Mesodermal cell (in vitro differentiated cells): ENCODE data around the gene PCDHGC3.

ENCODE experiments used
- H3K27ac ChIP-seq: 2 replicates; pipeline ENCODE4 v1.7.0; 2013; ENCODE audit warnings: mild to moderate bottlenecking, low read depth, low read length, moderate library complexity; ENCODE audit not compliant: severe bottlenecking
- H3K36me3 ChIP-seq: 2 replicates; pipeline ENCODE4 v1.7.1; 2013; ENCODE audit warnings: mild to moderate bottlenecking, low read length, moderate library complexity; ENCODE audit not compliant: control insufficient read depth, insufficient read depth
- H3K4me1 ChIP-seq: one replicate; pipeline ENCODE4 v1.7.1; 2013; ENCODE audit warnings: mild to moderate bottlenecking, low read length; ENCODE audit not compliant: insufficient read depth, control insufficient read depth, poor library complexity, severe bottlenecking
- H3K4me3 ChIP-seq: 2 replicates; pipeline ENCODE4 v1.7.0; 2013; ENCODE audit warnings: low read length, control low read depth, mild to moderate bottlenecking; ENCODE audit not compliant: insufficient read depth, poor library complexity, severe bottlenecking; ENCODE audit errors: extremely low read depth
- H3K9me3 ChIP-seq: 2 replicates; pipeline ENCODE4 v1.7.1; 2013; ENCODE audit warnings: mild to moderate bottlenecking, low read length, moderate library complexity; ENCODE audit not compliant: control insufficient read depth
- WGBS, 2 experiments: methylation state at CpG; one replicate each; pipeline ENCODE4 v1.1.5; 2013; ENCODE audit warnings: missing lambda C conversion rate in 2 of 2; ENCODE audit not compliant: insufficient coverage in 2 of 2; 5-methylcytosine and 5-hydroxymethylcytosine counted together

The PCDHGC3 gene

DNA sequence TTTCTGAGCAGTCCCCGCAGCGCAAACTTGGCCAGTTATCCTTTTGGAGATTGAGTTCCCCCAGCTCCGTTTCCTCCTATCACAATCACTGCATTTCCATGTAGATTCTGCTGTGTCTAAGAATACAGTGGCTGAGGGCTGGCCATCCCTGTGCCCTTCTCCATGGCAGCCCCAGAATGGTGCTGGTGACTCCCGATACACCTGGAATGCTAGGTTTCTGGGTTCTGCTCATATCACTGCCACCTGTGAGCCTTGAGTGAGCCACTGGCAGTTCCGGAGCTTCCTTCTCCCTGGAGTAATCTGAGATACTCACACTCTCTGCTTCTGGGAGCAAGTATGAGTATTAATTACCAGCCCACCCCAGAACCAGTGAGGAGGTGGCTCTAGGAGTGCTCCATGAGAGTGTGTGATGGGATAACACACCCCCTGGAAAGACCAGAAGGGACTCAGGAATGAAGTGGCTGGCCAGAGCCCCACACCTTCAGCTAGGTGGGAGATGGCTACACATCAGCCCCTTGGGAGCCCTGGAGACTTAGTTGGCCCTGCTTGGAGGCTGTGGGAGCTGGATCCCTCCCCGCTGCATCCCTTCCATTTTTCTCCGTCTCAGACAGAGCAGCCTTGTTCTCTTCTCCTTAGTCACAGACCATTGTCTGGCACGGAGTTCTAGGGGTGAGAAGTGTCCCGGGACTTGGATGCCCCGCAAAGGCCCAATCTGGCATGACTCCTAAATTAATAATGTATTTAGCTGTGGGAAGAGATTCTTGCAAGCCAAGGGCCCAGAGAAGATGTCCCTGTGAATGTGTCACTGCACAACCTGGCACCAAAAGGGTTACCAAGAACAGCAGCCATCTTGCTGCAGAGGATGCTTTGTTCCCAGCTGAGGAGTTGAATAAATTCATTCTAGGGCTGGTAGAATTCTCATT, 18.0 kb downstream of the PCDHGC3 start:
- no peaks in the 10 kb centered on the region for H3K9me3 ChIP-seq
- peaks cover 45% of the 10 kb centered on the region for H3K4me1 ChIP-seq
- peaks cover 65% of the 10 kb centered on the region for H3K36me3 ChIP-seq
- peak overlapping the region; percentile 96 for H3K27ac ChIP-seq
- H3K4me3 ChIP-seq = no peak overlapping the region
- WGBS, 2 experiments = 82 to 88% methylated on average over 3 to 9 of the region's 10 CpGs

GRCh38 chr5:141494761-141495452, 19.1 kb downstream of the PCDHGC3 start:
- Histone ChIP-seq H3K36me3 (peaks cover 65% of the 10 kb centered on the region), H3K4me3 (peak overlapping the region; percentile 24), H3K9me3 (no peaks in the 10 kb centered on the region), H3K4me1 (peaks cover 34% of the 10 kb centered on the region), H3K27ac (peak overlapping the region; percentile 96)
- 12 to 16% methylated on average over 11 to 12 of the region's 22 CpGs for WGBS, 2 experiments

GRCh38 chr5:141495453-141495811, 19.7 kb downstream of the PCDHGC3 start:
- Histone ChIP-seq H3K36me3 (peaks cover 60% of the 10 kb centered on the region), H3K4me3 (peak overlapping the region; percentile 24), H3K27ac (peak overlapping the region; percentile 96), H3K4me1 (peaks cover 31% of the 10 kb centered on the region), H3K9me3 (no peaks in the 10 kb centered on the region)
- 12 to 21% methylated on average over 7 to 8 of the region's 8 CpGs for WGBS, 2 experiments

DNA sequence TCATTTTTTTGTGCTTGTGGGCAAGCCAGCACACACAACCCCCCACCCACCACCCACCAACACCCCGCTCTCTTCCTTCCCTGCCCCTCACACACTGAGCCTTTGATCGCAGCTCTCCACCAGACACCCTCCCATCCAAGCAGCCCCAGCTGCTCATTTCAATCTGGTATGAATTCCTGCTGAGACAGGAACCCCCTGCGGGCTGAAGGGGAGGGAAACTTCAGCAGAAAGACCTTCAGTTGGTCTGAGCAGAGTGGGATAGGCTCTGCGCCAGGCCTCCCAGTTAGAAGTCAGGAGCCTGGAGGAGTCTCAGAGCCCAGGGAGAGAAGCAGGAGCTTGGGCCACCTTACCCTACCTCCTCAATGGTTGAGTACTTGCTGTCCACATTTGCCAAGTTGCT, 20.3 kb downstream of the PCDHGC3 start:
- Histone ChIP-seq H3K27ac (peak overlapping the region; percentile 96), H3K4me1 (peaks cover 31% of the 10 kb centered on the region), H3K36me3 (peaks cover 54% of the 10 kb centered on the region), H3K4me3 (peak overlapping the region; percentile 24), H3K9me3 (no peaks in the 10 kb centered on the region)
- 29 to 39% methylated on average over 2 to 3 of the region's 4 CpGs for WGBS, 2 experiments

- H3K36me3 ChIP-seq = peaks cover 75% of the 10 kb centered on the region
- 74 to 87% methylated on average over 1 to 3 of the region's 7 CpGs for WGBS, 2 experiments
- peak overlapping the region; percentile 10 for H3K27ac ChIP-seq
- no peak overlapping the region for H3K4me3 ChIP-seq
- no peaks in the 10 kb centered on the region for H3K9me3 ChIP-seq
- peaks cover 4% of the 10 kb centered on the region for H3K4me1 ChIP-seq
These were observed 26.0 kb downstream of the PCDHGC3 start for GRCh38 chr5:141501761-141502160.

DNA sequence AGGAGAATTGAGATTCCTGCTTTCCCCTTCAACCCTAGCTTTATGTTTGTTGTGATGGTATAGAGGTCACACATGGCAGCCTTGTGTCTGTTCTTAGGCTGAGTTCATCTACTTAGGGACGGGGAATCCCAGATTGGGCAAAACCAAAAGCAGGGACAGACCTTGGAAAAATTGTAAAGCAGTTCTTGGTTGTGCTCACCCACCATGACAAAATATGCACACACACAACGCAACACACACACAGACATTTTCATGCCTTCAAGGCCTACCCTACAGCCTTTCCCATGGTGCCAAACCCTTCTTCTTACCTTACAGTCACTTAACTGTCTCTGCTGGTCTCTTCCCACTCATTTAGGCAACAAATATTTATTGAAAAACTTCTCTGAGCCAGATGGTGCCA, 27.9 kb downstream of the PCDHGC3 start:
- H3K4me1 ChIP-seq = peaks cover 22% of the 10 kb centered on the region

DNA sequence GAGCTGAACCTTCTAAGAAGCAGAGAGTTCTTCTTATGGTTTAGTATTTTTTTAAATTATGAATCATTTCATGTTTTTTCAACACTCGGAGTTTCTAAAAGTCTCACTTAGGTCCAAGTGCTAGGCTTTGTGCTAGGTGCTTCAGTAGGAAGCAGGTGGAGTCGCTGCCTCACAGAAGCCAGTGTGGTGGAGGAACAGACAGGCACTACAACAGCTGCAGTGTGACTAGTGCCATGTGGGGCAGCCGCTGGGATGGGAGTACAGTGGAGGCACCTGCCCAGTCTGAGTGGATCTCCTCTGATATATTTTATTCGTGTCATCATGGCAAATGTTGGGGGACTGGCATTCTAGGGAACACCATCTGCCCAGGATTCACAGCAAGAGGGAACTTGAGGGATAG, 28.4 kb downstream of the PCDHGC3 start:
- WGBS, 2 experiments = 95 to 100% methylated on average over 3 to 4 of the region's 4 CpGs
- Histone ChIP-seq H3K36me3 (peaks cover 57% of the 10 kb centered on the region), H3K9me3 (no peaks in the 10 kb centered on the region), H3K27ac (no peak overlapping the region), H3K4me1 (peaks cover 24% of the 10 kb centered on the region), H3K4me3 (no peak overlapping the region)

More for the DNA sequence above, 27.9 kb downstream of the PCDHGC3 start:
- H3K36me3 ChIP-seq = peaks cover 61% of the 10 kb centered on the region
- WGBS, 2 experiments = 100% methylated on average over 1 of the region's 2 CpGs
- no peak overlapping the region for H3K4me3 ChIP-seq
- H3K27ac ChIP-seq = no peak overlapping the region
- no peaks in the 10 kb centered on the region for H3K9me3 ChIP-seq

DNA sequence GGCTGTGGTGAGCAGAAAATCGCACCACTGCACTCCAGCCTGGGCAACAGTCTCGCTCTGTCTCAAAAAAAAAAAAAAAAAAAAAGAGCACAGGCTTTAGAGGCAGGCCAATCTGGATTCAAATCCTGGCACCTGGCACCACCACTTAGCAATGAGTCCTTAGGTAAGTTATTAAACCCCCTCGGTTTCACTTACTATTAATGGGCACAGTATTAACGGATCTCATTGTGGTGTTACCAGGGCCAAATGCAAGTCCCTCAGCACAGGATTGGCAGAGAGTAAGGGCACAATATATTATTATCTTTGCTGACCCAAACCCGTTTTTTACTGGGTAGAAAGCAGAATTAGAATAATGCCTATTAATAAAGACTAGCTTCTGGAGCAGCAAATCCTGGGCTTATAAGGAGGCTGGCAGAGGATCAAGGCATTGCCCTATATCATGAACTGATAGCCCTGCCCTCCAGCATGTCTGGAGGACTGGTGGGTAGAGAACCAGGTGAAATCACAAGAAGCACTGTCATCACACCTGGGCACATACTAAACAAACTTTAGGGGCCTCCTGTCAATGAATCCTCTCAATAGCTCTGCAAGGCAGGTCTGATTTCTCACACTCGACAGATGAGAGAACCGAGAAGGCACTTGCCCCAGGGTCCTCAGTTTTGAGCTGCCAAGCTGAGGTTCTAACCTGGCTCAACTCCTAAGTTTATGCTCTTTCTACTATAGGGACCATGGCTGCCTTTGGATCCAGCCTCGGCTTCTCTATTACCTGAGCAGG, 30.8 kb downstream of the PCDHGC3 start:
- Histone ChIP-seq H3K9me3 (no peaks in the 10 kb centered on the region), H3K36me3 (peaks cover 67% of the 10 kb centered on the region), H3K27ac (peak overlapping the region; percentile 95), H3K4me1 (peaks cover 38% of the 10 kb centered on the region), H3K4me3 (no peak overlapping the region)
- 87 to 92% methylated on average over 6 to 8 of the region's 8 CpGs for WGBS, 2 experiments

DNA sequence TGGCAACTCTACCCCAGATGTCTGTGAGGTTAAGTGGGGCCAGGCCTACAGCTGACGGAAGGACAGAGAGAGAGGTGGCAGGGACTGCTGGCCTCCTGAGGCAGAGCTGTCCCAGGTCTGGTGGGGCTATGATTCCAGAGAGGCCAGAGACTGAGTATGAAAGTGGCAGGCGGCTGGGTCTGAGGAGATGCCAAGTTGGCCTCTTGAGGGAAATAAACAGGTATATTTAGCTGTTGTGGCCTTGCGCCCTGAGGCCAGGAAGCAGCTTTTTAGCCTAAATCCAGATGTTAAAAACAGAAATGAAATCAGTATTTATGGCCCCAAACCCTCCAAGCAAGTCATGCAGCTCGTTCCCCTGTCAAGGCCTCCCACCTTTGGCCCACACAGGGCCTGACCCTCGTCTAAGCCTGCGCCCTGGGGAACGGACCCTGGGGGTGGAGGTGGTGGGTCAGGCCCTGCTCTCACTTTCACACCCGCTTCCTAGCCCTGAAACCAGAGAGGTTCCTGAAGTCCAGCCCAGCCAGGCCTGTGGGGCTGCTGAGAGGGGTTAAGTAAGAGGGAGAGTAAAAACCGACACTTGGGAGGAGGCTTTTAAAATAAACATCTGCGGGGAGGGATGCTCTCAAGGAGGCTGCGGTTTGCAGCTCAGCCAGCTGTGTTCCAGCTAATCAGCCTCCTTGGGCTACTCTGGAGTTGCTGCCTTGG, 31.8 kb downstream of the PCDHGC3 start:
- WGBS, 2 experiments = 41 to 58% methylated on average over 4 to 6 of the region's 11 CpGs
- no peak overlapping the region for H3K4me3 ChIP-seq

GRCh38 chr5:141508440-141508797, 32.7 kb downstream of the PCDHGC3 start:
- Histone ChIP-seq H3K4me1 (peaks cover 56% of the 10 kb centered on the region), H3K9me3 (no peaks in the 10 kb centered on the region), H3K4me3 (peak overlapping the region; percentile 18), H3K27ac (peak overlapping the region; percentile 95), H3K36me3 (peaks cover 66% of the 10 kb centered on the region)
- 0 to 14% methylated on average over 1 to 9 of the region's 9 CpGs for WGBS, 2 experiments

More for the DNA sequence above, 31.8 kb downstream of the PCDHGC3 start:
- peak overlapping the region; percentile 95 for H3K27ac ChIP-seq
- peaks cover 71% of the 10 kb centered on the region for H3K36me3 ChIP-seq
- H3K4me1 ChIP-seq = peaks cover 47% of the 10 kb centered on the region
- no peaks in the 10 kb centered on the region for H3K9me3 ChIP-seq
